Measurements from ENCODE around the gene BLID. TPM values are rescaled to one million over a fixed set of nuclear protein-coding genes. Genes with fewer than 3 reads are reported as not detected.

BLID gene
- total and polyA plus RNA-seq, 10 of the 15 experiments (the other 5 are each of a cell fraction or from before 2014, with no cell fraction given): not detected

- no peaks in the 10 kb centered on the region for H4K20me1 ChIP-seq (ENCODE audit: control insufficient read depth, insufficient read depth)
- FAIRE-seq (no peak), ATAC-seq (no peak), DNase-seq (ENCODE audit: low read depth, low spot score) (no peak)
- no peaks in the 10 kb centered on the region for H3K79me2 ChIP-seq (ENCODE audit: control insufficient read depth, insufficient read depth, low read length)
- BruUV-seq (replicated peaks): no TSS peak
- no peak overlapping the region for H3K4me3 ChIP-seq
- H3K9ac ChIP-seq (ENCODE audit: control insufficient read depth, insufficient read depth, low read length): no peak overlapping the region
- ChIA-PET CTCF (interaction anchor here (1.4 kb wide), 1 partner anchor 8 kb away, joined by 3 read pairs; no protein-coding TSS in a partner anchor), RAD21 (ENCODE audit: unreplicated experiment) (no interaction called here), POLR2A (no interaction called here), SMC1A (ENCODE audit: uncharacterized antibody, unreplicated experiment) (no interaction called here)
- H3K9me3 ChIP-seq (replicated peaks; ENCODE audit: control insufficient read depth, insufficient read depth, low read length): no peaks in the 10 kb centered on the region; the same call in 2 of the 3 replicates
- intact Hi-C loops (cut with micrococcal nuclease; ENCODE audit: unreplicated experiment) (no loop called here), in situ Hi-C loops (cut with MboI) (no loop called here)
- WGBS (ENCODE audit: insufficient coverage, insufficient replicate concordance, low lambda C conversion rate, missing lambda C conversion rate): 0% methylated on average over 1 of the region's 1 CpG
- H3K27ac ChIP-seq (ENCODE audit: control insufficient read depth, insufficient read depth): no peak overlapping the region
- no peak overlapping the region for H2AFZ ChIP-seq (ENCODE audit: control insufficient read depth, low read depth, low read length)
- no peaks in the 10 kb centered on the region for H3K36me3 ChIP-seq (ENCODE audit: control insufficient read depth in 2 of 2, insufficient read depth in 2 of 2, low read length in 1 of 2)
- H3K27me3 ChIP-seq (replicated peaks in 1 of 2; ENCODE audit: control insufficient read depth in 2 of 2, insufficient read depth in 2 of 2, low read length in 1 of 2): peaks cover 0 to 20% of the 10 kb centered on the region in 2 experiments; a peak in 3 of 4 replicates
- no peaks in the 10 kb centered on the region for H3K4me1 ChIP-seq (ENCODE audit: control insufficient read depth, insufficient read depth, low read length)
- no peak for TF ChIP-seq RAD21 (IDR thresholded peaks at IDR 0.05; ENCODE audit: insufficient read depth, low read depth, low read length)
- TF ChIP-seq RCOR1 (conservative IDR thresholded peaks at IDR 0.05; ENCODE audit: low read depth, low read length): no peak
- TF ChIP-seq IRF4 (IDR thresholded peaks at IDR 0.05; ENCODE audit: low read depth, low read length): no peak
- TF ChIP-seq FOXM1 (IDR thresholded peaks at IDR 0.05; ENCODE audit: low read depth, low read length): no peak
- no peak overlapping the region for H3K4me2 ChIP-seq (ENCODE audit: control insufficient read depth, insufficient read depth)
Measured at GRCh38 chr11:122104341-122104740, 11.7 kb downstream of the BLID start.

GRCh38 chr11:122103726-122104125, 12.3 kb downstream of the BLID start:
- BruUV-seq (replicated peaks): no TSS peak
- 0% methylated on average over 4 of the region's 4 CpGs for WGBS (ENCODE audit: insufficient coverage, insufficient replicate concordance, low lambda C conversion rate, missing lambda C conversion rate)
- Histone ChIP-seq H3K27ac (ENCODE audit: control insufficient read depth, insufficient read depth) (no peak overlapping the region), H2AFZ (ENCODE audit: control insufficient read depth, low read depth, low read length) (no peak overlapping the region), H3K9ac (ENCODE audit: control insufficient read depth, insufficient read depth, low read length) (no peak overlapping the region), H4K20me1 (ENCODE audit: control insufficient read depth, insufficient read depth) (no peaks in the 10 kb centered on the region), H3K27me3 (replicated peaks in 1 of 2; ENCODE audit: control insufficient read depth in 2 of 2, insufficient read depth in 2 of 2, low read length in 1 of 2) (peaks cover 0 to 20% of the 10 kb centered on the region in 2 experiments; a peak in 3 of 4 replicates), H3K4me2 (ENCODE audit: control insufficient read depth, insufficient read depth) (no peak overlapping the region), H3K9me3 (replicated peaks; ENCODE audit: control insufficient read depth, insufficient read depth, low read length) (no peaks in the 10 kb centered on the region; the same call in 2 of the 3 replicates), H3K4me3 (no peak overlapping the region), H3K36me3 (ENCODE audit: control insufficient read depth in 2 of 2, insufficient read depth in 2 of 2, low read length in 1 of 2) (no peaks in the 10 kb centered on the region), H3K79me2 (ENCODE audit: control insufficient read depth, insufficient read depth, low read length) (no peaks in the 10 kb centered on the region), H3K4me1 (ENCODE audit: control insufficient read depth, insufficient read depth, low read length) (no peaks in the 10 kb centered on the region)
- ChIA-PET SMC1A (ENCODE audit: uncharacterized antibody, unreplicated experiment) (no interaction called here), RAD21 (ENCODE audit: unreplicated experiment) (no interaction called here), CTCF (interaction anchor here (1.4 kb wide), 1 partner anchor 9 kb away, joined by 3 read pairs; no protein-coding TSS in a partner anchor), POLR2A (no interaction called here)
- intact Hi-C loops (cut with micrococcal nuclease; ENCODE audit: unreplicated experiment) (no loop called here), in situ Hi-C loops (cut with MboI) (no loop called here)
- FAIRE-seq (no peak), ATAC-seq (no peak), DNase-seq (ENCODE audit: low read depth, low spot score) (no peak)
- TF ChIP-seq IRF5 (IDR thresholded peaks at IDR 0.05; ENCODE audit: borderline replicate concordance) (no peak), MTA2 (IDR thresholded peaks at IDR 0.05; ENCODE audit: low read depth) (peak; percentile 59; the same call in 1 of the 2 replicates), ETV6 (conservative IDR thresholded peaks at IDR 0.05 in 1 of 2, IDR thresholded peaks at IDR 0.05 in 1 of 2; ENCODE audit: borderline replicate concordance in 1 of 2, low read depth in 1 of 2) (no peak), FOS (IDR thresholded peaks at IDR 0.05; ENCODE audit: borderline replicate concordance, extremely low read depth, insufficient read length) (no peak), HSF1 (IDR thresholded peaks at IDR 0.05; ENCODE audit: low read depth, low read length) (no peak), PML (IDR thresholded peaks at IDR 0.05; ENCODE audit: low read length) (no peak)
